ENCODE results near the gene BRSK2. TPM values are rescaled to one million over a fixed set of nuclear protein-coding genes. Genes with fewer than 3 reads are reported as not detected.

BRSK2 gene
- total RNA-seq, 1 donor from 2014 or later = 0.11 TPM

DNA sequence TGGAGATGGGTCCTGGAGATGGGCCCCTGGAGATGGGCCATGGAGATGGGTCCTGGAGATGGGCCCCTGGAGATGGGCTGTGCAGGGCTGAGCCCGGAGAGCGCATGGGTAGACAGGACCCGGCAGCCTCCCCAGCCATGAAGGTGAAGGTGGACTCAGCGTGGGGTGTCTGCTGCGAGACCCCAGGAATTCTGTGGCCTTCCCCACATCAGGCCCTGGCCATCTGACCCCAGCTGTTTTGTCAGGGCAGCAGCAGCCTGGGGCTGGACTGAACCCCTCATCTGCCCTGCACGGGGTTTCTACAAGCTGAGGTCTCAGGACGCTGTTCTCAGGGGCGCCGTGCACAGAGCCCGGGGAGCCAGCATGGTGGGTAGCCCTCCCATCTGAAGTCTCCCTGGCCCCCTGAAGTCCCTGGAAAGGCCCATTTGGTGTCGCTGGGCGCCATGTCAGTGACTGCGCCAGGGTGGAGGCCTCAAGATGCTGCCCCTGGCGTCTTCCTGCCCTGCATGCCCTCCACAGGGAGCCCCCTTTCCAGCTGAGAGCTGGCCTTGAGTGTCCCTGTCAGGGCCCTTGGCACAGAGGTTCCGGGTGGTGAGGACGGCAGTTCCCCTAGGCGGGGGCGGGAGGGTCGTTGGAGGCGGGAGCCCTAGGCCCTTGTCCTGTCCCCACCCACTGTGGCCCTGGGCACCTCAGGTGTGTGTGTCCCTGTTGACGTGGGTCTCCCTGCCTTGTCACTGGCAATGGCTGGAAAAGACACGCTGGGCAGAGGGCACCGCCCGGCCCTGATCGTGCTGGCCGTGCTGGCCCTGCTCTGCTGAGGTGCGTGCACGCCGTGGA lies 5.4 kb downstream of the BRSK2 start:
- intact Hi-C loops (cut with micrococcal nuclease) = no loop called here
- Mint-ChIP-seq H3K4me1 (peaks cover 9% of the 10 kb centered on the region), H3K27me3 (peaks cover 28% of the 10 kb centered on the region), H3K36me3 (ENCODE audit: low read depth) (no peaks in the 10 kb centered on the region), H3K27ac (no peak overlapping the region), H3K9me3 (no peaks in the 10 kb centered on the region), H3K4me3 (no peak overlapping the region)
- CTCF ChIA-PET = no interaction called here
- POLR2A ChIA-PET = no interaction called here
- no peak for DNase-seq
- TF ChIP-seq CTCF (IDR thresholded peaks at IDR 0.05) = no peak
- ATAC-seq (ENCODE audit: low read depth) = no peak

- peaks cover 9% of the 10 kb centered on the region for H3K4me1 Mint-ChIP-seq
- no peak for TF ChIP-seq CTCF (IDR thresholded peaks at IDR 0.05)
- H3K36me3 Mint-ChIP-seq (ENCODE audit: low read depth) = no peaks in the 10 kb centered on the region
- DNase-seq = no peak
- H3K27ac Mint-ChIP-seq = no peak overlapping the region
- POLR2A ChIA-PET = no interaction called here
- intact Hi-C loops (cut with micrococcal nuclease) = no loop called here
- no peak for ATAC-seq (ENCODE audit: low read depth)
- CTCF ChIA-PET = no interaction called here
- H3K27me3 Mint-ChIP-seq = peaks cover 30% of the 10 kb centered on the region
- no peaks in the 10 kb centered on the region for H3K9me3 Mint-ChIP-seq
- no peak overlapping the region for H3K4me3 Mint-ChIP-seq
Measured at GRCh38 chr11:1395773-1396374, 6.1 kb downstream of the BRSK2 start.

- TF ChIP-seq CTCF (IDR thresholded peaks at IDR 0.05) = no peak
- ChIA-PET POLR2A (no interaction called here), CTCF (no interaction called here)
- Mint-ChIP-seq H3K4me3 (no peak overlapping the region), H3K27ac (no peak overlapping the region), H3K4me1 (peaks cover 6% of the 10 kb centered on the region), H3K9me3 (no peaks in the 10 kb centered on the region), H3K36me3 (ENCODE audit: low read depth) (no peaks in the 10 kb centered on the region), H3K27me3 (peaks cover 30% of the 10 kb centered on the region)
- DNase-seq (no peak), ATAC-seq (ENCODE audit: low read depth) (no peak)
- intact Hi-C loops (cut with micrococcal nuclease) = no loop called here
Measured at GRCh38 chr11:1396375-1396841, 6.7 kb downstream of the BRSK2 start.

GRCh38 chr11:1397146-1397861 lies 7.6 kb downstream of the BRSK2 start:
- ATAC-seq (ENCODE audit: low read depth) (no peak), DNase-seq (no peak)
- intact Hi-C loops (cut with micrococcal nuclease) = no loop called here
- Mint-ChIP-seq H3K27ac (no peak overlapping the region), H3K4me3 (no peak overlapping the region), H3K36me3 (ENCODE audit: low read depth) (no peaks in the 10 kb centered on the region), H3K27me3 (peaks cover 22% of the 10 kb centered on the region), H3K4me1 (no peaks in the 10 kb centered on the region), H3K9me3 (no peaks in the 10 kb centered on the region)
- no peak for TF ChIP-seq CTCF (IDR thresholded peaks at IDR 0.05)
- ChIA-PET CTCF (no interaction called here), POLR2A (no interaction called here)

Data from activated B cell treated with CpG ODN at 0.5 μM for 24 hours (primary cell).